GM19372 (cell line): ENCODE data around the gene CCT5.
A peak's percentile ranks its signal among the peaks of the same experiment; 100 is the strongest.
"Not testable (repeated sequence)": the region's sequence is repeated elsewhere in the genome, so short reads cannot be mapped to it uniquely, and the experiment has no call there.

Experiments
- ATAC-seq: cut with Tn5 transposase; IDR thresholded peaks from one replicate; pipeline ENCODE4 v1.9.1; 2021; ENCODE audit warnings: mild to moderate bottlenecking, low read depth, moderate library complexity; ENCODE audit not compliant: unreplicated experiment

Gene CCT5

DNA sequence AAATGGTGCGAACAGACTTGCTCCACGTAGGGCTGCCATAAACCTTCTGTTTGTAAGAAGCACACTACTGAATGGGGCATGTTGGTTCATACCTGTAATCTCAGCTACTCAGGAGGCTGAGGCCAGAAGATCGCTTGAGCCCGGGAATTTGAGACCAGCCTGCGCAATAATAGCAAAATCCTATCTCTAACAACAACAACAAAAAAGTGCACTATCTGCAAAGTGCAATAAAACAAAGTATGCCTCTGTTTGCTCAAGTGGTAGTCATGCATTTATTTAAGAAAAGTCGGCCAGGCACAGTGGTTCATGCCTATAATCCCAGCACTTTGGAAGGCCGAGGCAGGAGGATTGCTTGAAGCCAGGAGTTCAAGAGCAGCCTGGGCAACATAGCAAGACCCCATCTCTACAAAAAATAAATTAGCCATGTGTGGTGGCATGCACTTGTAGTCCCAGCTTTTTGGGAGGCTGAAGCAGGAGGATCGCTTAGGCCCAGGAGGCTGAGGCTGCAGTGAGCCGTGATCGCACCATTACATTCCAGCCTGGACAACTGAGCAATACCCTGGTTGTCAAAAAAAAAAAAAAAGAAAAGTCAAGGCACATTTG lies 5.6 kb upstream of the CCT5 start:
- ATAC-seq = no peak

- ATAC-seq = no peak
Measured at GRCh38 chr5:10246761-10247160, 3.3 kb upstream of the CCT5 start.

GRCh38 chr5:10247217-10247616 lies 2.9 kb upstream of the CCT5 start:
- not testable (repeated sequence) for ATAC-seq

DNA sequence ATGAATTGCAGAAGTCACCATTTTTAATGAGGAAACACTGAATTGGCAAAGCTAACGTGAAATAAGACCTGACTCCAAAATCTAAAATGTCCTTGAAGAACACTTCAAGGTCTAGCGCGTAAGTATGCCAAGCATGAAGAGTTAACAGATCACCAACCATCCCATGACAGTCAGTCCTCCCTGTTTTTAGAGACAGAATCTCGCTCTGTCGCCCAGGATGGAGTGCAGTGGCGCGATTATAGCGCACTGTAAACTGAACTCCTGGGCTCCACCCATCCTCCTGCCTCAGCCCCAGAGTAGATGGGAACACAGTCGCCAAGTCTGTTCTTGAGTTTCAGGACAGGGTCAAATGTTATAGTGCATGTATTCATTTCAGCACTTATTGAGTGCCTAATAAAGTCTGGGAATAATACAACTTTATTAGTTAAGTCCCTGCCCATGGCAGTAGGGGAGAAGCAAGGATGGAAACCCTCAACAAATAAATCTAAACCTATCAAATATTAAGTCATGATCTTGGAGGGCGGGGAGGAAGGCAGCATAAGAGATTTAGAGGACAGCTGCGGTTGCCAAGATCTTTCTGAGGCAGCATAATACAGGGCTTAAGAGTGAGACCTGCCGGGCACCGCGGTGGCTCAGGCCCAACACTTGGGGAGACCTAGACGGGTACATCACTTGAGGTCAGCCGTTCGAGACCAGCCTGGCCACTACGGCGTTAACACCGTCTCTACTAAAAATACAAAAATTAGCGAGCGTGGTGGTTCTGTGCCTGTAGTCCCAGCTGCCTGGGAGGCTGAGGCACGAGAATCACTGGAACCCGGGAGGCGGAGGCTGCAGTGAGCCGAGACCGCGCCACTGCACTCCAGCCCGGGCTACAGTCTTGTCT lies 1.5 kb upstream of the CCT5 start:
- ATAC-seq = no peak

DNA sequence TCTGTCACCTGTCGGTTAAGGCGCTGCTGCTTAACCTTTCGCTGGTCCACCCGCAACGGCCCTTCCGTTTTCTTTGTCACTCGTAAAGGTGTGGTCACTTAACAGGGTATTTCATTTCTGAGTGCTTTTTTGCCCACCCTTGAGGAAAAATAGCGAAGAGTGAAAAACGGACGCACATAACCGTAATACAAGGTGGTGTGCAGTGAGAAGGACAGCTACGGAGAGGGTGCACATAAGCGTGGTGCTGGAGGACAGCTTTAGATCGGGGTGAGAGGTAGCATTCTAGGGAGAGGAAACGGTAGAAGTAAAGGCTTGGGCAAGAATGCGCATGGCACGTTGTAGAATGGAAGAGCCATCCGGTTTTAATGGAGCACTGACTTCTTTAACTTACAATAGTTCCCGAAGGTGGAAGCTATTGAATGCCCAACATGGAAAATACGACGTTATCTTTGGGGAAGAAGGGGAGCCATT lies 761 bp downstream of the CCT5 start:
- peak; percentile 4 for ATAC-seq

DNA sequence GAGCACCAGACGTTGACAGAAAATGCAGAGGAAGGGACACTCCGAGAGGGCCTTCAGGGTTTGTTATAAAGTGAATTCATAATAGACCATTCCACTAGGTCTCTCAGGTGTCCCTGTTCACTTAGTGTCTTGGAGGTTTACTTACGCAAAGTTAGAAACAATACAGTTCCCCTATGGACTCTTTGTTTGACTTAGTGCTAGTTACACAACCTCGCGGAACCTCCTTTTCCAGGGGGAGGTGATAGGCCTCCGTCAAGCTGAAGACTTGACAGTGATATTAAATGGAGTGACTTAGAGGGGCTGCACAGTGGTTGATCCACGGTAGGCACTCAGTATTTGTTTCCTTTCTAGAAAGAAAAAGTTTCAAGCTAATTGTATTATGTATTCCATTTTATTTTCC lies 1.3 kb downstream of the CCT5 start:
- no peak for ATAC-seq

DNA sequence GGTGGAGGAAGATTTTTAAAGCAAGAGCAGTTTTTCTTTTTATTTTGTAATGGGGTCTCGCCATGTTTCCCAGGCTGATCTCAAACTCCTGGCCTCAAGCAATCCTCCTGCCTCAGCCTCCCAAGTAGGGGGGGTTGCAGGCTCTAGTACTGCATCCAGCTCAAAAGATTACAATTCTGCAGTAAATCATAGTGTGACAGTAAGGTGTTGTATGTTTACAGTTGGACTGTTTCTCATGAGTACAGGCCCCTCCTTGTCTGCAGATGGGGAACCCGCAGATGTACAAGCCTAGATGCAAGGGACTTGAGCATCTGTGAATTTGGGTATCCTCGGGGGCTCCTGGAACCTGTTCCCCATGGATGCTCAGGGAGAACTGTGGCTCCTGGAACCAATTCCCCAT lies 3.3 kb downstream of the CCT5 start:
- ATAC-seq = no peak

DNA sequence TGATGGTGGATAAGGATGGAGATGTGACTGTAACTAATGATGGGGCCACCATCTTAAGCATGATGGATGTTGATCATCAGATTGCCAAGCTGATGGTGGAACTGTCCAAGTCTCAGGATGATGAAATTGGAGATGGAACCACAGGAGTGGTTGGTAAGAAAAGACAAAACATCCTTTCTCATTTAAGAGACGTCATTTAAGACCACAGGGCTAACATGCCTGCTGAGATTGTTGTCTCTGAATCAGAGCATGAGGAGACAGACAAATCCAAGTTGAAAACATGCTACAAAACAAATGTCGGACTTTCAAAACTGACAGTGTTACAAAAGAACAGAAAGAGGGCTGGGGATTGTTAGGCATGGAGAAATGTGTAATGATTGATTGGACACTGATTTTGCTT lies 4.6 kb downstream of the CCT5 start:
- no peak for ATAC-seq

DNA sequence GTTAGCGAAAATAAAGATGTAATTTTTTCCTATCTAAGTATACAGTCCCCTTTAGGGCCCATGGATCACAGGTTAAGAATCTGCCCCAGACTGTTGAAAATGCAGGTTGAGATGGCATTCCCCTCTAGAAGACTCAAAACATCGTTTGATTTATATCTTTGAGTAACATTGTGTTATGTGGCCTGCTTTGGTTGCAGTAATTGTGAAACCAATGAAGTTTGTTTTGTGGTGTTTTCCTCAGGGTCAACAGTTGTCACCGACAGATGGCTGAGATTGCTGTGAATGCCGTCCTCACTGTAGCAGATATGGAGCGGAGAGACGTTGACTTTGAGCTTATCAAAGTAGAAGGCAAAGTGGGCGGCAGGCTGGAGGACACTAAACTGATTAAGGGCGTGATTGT lies 7.8 kb downstream of the CCT5 start:
- ATAC-seq = no peak

DNA sequence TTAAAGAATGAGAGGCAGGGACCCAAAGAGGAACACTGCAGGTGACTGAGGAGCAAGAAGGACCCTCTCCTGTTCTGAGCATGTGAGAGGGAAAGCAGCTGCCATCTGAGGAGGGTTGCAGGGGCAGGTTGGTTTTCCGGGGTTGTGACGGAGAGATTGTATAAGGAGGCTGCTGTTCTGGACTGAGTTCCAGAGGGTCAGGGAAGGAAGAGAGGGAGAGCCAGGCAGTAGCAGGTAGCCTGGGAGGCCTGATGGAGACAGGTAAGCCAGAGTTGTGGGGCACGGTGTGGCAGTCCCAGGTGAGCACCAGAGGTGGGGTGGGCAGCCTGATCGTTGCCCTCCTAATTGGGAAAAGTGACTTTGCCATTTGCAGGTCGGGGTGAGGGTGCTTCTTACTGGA lies 9.8 kb downstream of the CCT5 start:
- ATAC-seq = no peak

- ATAC-seq = no peak
Measured at GRCh38 chr5:10261065-10261464, 11.0 kb downstream of the CCT5 start.

DNA sequence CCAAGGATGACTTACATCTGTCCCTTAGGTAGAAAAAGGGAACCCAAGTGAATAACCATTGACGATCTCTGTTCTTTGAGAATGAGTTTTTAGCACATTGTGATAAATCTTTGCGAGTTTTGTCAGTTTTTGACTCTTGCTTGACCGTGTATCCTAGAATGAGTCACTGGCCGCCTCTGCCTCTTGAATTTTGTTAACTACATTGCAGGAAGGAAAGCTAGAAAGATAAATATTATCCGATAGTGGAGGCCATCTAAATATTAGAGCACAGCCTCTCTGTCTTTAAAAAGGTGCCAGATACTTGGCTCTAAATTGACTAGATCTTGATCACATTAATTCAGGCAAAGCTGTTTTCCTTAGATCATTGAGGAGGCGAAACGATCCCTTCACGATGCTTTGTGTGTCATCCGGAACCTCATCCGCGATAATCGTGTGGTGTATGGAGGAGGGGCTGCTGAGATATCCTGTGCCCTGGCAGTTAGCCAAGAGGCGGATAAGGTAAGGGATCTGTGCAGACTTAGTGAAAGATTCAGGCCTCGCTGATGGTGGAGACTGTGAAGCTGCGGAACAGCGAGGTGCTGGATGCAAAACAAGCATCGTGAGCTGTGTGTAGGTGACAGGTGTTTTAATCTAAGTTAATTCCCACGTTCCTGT lies 12.2 kb downstream of the CCT5 start:
- no peak for ATAC-seq

- no peak for ATAC-seq
Measured at GRCh38 chr5:10262995-10263394, 12.9 kb downstream of the CCT5 start.

DNA sequence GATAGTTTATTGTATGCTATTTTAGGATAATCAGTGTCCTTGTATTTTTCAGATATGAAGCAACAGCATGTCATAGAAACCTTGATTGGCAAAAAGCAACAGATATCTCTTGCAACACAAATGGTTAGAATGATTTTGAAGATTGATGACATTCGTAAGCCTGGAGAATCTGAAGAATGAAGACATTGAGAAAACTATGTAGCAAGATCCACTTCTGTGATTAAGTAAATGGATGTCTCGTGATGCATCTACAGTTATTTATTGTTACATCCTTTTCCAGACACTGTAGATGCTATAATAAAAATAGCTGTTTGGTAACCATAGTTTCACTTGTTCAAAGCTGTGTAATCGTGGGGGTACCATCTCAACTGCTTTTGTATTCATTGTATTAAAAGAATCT lies 14.5 kb downstream of the CCT5 start:
- ATAC-seq = no peak

- ATAC-seq = no peak
Measured at GRCh38 chr5:10265245-10266109, 15.4 kb downstream of the CCT5 start.

GRCh38 chr5:10266137-10266536 lies 16.1 kb downstream of the CCT5 start:
- no peak for ATAC-seq

DNA sequence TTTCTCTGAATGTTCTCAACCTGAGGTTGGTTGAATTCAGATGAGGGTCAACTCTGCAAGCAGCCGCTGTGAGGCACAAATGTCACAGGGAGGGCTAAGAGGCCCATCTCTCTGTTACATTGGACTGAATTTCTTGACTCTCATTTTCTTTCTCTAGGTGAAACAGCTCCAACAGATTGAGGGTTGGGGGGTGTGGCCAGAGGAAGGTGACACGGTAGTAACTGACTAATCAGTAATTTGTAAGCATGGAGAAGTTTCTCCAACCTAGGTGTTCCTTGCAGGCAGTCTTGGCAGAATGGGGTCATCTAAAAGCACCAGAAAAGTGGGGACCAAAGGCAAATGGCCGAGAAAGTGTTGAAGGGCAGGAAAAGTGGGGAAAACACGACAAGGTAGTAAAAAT lies 16.8 kb downstream of the CCT5 start:
- ATAC-seq = no peak

GRCh38 chr5:10268100-10268499 lies 18.0 kb downstream of the CCT5 start:
- no peak for ATAC-seq

DNA sequence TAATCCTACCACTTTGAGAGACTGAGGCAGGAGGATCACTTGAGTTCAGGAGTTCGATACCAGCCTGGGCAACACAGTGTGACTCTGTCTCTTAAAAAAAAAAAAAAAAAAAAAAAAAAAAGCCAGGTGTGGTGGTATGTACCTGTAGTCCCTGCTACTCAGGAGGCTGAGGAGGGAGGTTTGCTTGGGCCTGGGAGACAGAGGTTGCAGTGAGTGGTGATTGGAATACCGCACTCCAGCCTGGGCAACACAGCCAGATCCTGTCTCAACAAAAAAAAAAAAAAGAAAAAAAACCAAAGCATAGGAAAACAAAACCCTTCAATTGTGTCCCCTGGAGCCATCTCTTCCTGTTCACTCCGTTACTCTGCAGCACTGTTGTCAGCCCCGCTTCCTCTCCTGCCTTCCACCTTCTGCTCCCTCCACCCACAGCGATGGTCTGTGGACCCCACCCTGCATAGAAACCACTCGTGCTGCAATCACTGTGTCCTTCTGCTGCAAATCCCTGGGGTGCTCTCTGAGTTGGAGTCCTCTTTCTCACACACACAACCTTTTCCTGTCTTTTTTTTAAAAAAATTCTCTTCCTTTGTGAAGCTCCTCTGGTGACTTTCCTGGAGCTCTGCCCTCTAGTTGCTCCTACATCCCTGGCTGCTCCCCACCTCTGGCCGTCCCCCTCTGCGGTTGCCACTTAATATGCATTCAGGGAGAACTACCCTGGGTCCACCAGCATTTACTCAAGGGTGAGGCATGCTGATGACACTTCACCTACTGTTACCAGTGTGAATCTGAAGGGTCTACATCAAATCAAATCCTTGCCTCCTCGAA lies 22.2 kb downstream of the CCT5 start:
- ATAC-seq = no peak

DNA sequence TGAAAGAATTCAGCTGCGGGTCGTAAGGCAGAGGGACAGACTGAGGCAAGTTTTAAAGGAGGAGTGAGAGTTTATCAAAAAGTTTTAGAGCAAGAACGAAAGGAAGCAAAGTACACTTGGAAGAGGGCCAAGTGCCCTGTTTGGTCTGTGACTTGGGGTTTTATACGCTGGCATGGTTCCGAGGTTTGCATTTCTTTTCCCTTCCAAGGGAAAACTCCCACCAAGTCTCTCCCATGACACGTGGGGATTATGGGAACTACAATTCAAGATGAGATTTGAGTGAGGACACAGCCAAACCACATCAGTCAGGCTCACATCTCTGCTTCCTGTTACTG lies 22.8 kb downstream of the CCT5 start:
- ATAC-seq = not testable (repeated sequence)
